Right lobe of liver (tissue), 4 donors: Measurements from ENCODE around the gene RNLS.

Source experiments
- POLR2A ChIP-seq: fragments of 450-650 bp; IDR thresholded peaks from one replicate; pipeline ENCODE4 v1.6.1; 2017; ENCODE audit warnings: antibody characterized with exemption, mild to moderate bottlenecking
- TF ChIP-seq, protein P1 (sequence below), 4 donors: fragments of 200-600 bp in 3 of 4; fragments of 450-650 bp in 1 of 4; IDR thresholded peaks; one replicate each; pipeline versions ENCODE4 v1.5.1 to v1.8.0; 2016 to 2022; ENCODE audit warnings: antibody characterized with exemption in 4 of 4, mild to moderate bottlenecking in 2 of 4
- donor health status: DM: no; HTN: no; CAD: no.
- donor health status: DM: no; HTN: no; CAD: no.
- donor health status: DM: no; HTN: yes; CAD: no.

DNA sequence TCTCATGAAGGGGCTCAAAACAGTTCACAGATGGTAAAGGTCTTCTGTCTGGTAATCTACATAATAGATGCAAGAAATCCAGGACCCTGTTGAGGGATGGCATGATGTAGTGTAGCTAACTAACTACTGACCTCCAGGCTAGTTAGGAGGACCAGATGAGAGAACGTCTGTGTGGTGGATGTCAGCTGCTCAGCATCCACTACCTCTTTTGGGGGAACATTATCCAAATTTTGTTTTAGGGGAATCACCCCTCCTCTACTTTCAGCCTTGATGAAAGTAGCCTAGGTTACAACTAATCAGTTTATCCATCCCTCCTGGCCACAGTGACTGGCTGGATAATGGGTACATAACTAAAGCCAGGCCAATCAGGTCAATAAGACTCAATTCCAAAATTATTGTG is 246.0 kb downstream of the RNLS start:
- TF ChIP-seq, protein P1, sequence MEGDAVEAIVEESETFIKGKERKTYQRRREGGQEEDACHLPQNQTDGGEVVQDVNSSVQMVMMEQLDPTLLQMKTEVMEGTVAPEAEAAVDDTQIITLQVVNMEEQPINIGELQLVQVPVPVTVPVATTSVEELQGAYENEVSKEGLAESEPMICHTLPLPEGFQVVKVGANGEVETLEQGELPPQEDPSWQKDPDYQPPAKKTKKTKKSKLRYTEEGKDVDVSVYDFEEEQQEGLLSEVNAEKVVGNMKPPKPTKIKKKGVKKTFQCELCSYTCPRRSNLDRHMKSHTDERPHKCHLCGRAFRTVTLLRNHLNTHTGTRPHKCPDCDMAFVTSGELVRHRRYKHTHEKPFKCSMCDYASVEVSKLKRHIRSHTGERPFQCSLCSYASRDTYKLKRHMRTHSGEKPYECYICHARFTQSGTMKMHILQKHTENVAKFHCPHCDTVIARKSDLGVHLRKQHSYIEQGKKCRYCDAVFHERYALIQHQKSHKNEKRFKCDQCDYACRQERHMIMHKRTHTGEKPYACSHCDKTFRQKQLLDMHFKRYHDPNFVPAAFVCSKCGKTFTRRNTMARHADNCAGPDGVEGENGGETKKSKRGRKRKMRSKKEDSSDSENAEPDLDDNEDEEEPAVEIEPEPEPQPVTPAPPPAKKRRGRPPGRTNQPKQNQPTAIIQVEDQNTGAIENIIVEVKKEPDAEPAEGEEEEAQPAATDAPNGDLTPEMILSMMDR (IDR thresholded peaks at IDR 0.05): no peak
- no peak for TF ChIP-seq POLR2A
